ENCODE data around the gene LAMA4. TPM values are rescaled to one million over a fixed set of nuclear protein-coding genes. Genes with fewer than 3 reads are reported as not detected.

The LAMA4 gene
- total and polyA plus RNA-seq, 4 donors, result 2.1 to 6.0 (median 3.5) TPM

GRCh38 chr6:112231164-112231563, 23.2 kb downstream of the LAMA4 start:
- H3K27ac ChIP-seq (ENCODE audit: low read depth in 1 of 2, low read length in 2 of 2), result no peak overlapping the region
- H3K9ac ChIP-seq (ENCODE audit: low read depth in 1 of 2, low read length in 2 of 2), result no peak overlapping the region
- no peaks in the 10 kb centered on the region for H3K36me3 ChIP-seq (ENCODE audit: control insufficient read depth in 4 of 4, insufficient read depth in 3 of 4, low read depth in 1 of 4, low read length in 3 of 4)
- H3K4me3 ChIP-seq (ENCODE audit: low read depth in 1 of 3, low read length in 3 of 3), result no peak overlapping the region
- H3K27me3 ChIP-seq (ENCODE audit: control insufficient read depth in 4 of 4, insufficient read depth in 4 of 4, low read length in 3 of 4), result no peaks in the 10 kb centered on the region
- WGBS, result 84% methylated on average over 1 of the region's 1 CpG
- H3K9me3 ChIP-seq (ENCODE audit: control insufficient read depth in 4 of 4, low read length in 3 of 4), result no peaks in the 10 kb centered on the region
- DNase-seq (ENCODE audit: low spot score), result no peak
- TF ChIP-seq REST (IDR thresholded peaks at IDR 0.05), result no peak
- TF ChIP-seq HNF4G (IDR thresholded peaks at IDR 0.05), result no peak
- peaks cover 0 to 15% (median 9%) of the 10 kb centered on the region in 4 donors for H3K4me1 ChIP-seq (ENCODE audit: control insufficient read depth in 4 of 4, insufficient read depth in 4 of 4, low read length in 3 of 4)

DNA sequence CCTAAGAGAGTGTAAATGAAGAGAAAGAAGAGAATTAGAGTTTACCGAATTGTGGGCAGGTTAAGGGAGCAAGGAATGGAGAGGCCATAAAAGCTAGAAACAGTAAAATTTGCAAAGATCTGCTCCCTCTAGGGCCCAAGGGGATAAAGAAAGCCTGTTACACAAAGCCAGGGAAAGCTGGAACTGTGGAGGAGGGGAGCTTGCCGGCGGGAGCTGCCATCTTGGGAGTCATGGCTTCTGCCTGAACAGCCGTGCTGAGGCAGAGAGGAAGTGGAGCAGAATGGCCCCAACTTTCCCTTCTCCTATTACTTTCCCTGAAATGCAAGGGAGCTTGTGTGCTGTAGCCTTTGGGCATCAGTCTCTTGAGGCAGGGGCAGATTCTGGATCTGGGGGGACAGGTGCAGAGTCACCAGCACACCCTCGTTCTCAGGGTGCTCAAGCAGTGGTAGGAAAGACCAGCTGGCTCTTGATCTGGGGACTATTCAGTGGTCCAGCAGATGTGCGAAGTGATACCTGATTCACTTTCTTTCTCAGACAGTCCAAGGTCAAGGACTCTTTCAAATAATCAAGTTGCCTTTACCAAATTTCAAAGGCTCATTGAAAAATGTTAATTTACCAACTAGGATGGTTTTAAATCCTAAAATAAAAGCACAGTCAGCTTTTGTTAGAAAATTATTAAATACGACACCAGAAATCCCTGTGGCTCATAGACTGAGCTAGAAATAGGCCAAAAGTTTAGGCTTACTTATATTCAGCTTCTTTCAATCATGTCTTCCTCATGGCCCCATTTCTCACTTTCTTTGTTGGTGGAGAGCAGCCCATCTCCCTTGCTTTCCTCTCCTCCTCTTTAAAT, 25.7 kb downstream of the LAMA4 start:
- Histone ChIP-seq H3K9ac (ENCODE audit: low read depth in 1 of 2, low read length in 2 of 2) (no peak overlapping the region), H3K9me3 (ENCODE audit: control insufficient read depth in 4 of 4, low read length in 3 of 4) (no peaks in the 10 kb centered on the region), H3K27ac (ENCODE audit: low read depth in 1 of 2, low read length in 2 of 2) (no peak overlapping the region), H3K4me1 (ENCODE audit: control insufficient read depth in 4 of 4, insufficient read depth in 4 of 4, low read length in 3 of 4) (peaks cover 0 to 15% (median 9%) of the 10 kb centered on the region in 4 donors), H3K27me3 (ENCODE audit: control insufficient read depth in 4 of 4, insufficient read depth in 4 of 4, low read length in 3 of 4) (no peaks in the 10 kb centered on the region), H3K4me3 (ENCODE audit: low read depth in 1 of 3, low read length in 3 of 3) (no peak overlapping the region), H3K36me3 (ENCODE audit: control insufficient read depth in 4 of 4, insufficient read depth in 3 of 4, low read depth in 1 of 4, low read length in 3 of 4) (no peaks in the 10 kb centered on the region)
- DNase-seq (ENCODE audit: low spot score), result no peak
- WGBS, result 94% methylated on average over 7 of the region's 7 CpGs
- no peak for TF ChIP-seq CTCF (IDR thresholded peaks at IDR 0.05; ENCODE audit: low read depth, low read length, missing input control)

DNA sequence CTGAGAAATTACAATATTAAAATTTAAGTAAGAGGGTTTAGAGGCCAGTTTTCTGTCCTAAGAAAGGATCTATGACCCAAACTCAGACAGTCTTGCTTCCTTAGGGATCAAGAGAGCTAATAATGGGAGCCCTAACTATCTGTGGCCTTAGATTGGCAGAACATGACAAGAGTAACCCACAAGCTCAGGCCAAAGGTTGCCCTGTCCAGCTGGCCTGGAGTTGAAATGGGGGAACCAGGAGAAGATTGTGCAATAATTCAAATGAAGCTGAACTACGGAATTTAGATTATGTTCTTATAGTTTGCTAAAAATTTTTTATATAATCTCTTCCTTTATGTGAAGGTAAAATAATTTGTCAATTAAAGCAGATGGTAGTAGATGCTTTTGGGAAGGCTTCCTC, 26.4 kb downstream of the LAMA4 start:
- H3K4me3 ChIP-seq (ENCODE audit: low read depth in 1 of 3, low read length in 3 of 3), result no peak overlapping the region
- no peaks in the 10 kb centered on the region for H3K27me3 ChIP-seq (ENCODE audit: control insufficient read depth in 4 of 4, insufficient read depth in 4 of 4, low read length in 3 of 4)
- no peak overlapping the region for H3K27ac ChIP-seq (ENCODE audit: low read depth in 1 of 2, low read length in 2 of 2)
- WGBS, result 30% methylated on average over 1 of the region's 1 CpG
- H3K36me3 ChIP-seq (ENCODE audit: control insufficient read depth in 4 of 4, insufficient read depth in 3 of 4, low read depth in 1 of 4, low read length in 3 of 4), result no peaks in the 10 kb centered on the region
- TF ChIP-seq FOXA2 (IDR thresholded peaks at IDR 0.05) (no peak), GABPA (IDR thresholded peaks at IDR 0.05 in 1 of 2, conservative IDR thresholded peaks at IDR 0.05 in 1 of 2) (no peak), REST (IDR thresholded peaks at IDR 0.05) (no peak), YY1 (IDR thresholded peaks at IDR 0.05) (no peak), CTCF (IDR thresholded peaks at IDR 0.05; ENCODE audit: low read depth, low read length, missing input control) (no peak), JUND (IDR thresholded peaks at IDR 0.05) (peak in 1 of 2 donors; percentile 33), SP1 (IDR thresholded peaks at IDR 0.05) (peak; percentile 83), NR2F2 (IDR thresholded peaks at IDR 0.05) (peak; percentile 59), HNF4A (conservative IDR thresholded peaks at IDR 0.05) (peak; percentile 76 to 81), RXRA (IDR thresholded peaks at IDR 0.05) (peak; percentile 72 to 79), HNF4G (IDR thresholded peaks at IDR 0.05) (peak; percentile 46), ATF3 (IDR thresholded peaks at IDR 0.05) (no peak)
- TF ChIP-seq, protein P1, sequence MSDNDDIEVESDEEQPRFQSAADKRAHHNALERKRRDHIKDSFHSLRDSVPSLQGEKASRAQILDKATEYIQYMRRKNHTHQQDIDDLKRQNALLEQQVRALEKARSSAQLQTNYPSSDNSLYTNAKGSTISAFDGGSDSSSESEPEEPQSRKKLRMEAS (IDR thresholded peaks at IDR 0.05), result no peak
- H3K4me1 ChIP-seq (ENCODE audit: control insufficient read depth in 4 of 4, insufficient read depth in 4 of 4, low read length in 3 of 4), result peaks cover 0 to 14% (median 6%) of the 10 kb centered on the region in 4 donors
- no peak for DNase-seq (ENCODE audit: low spot score)
- H3K9me3 ChIP-seq (ENCODE audit: control insufficient read depth in 4 of 4, low read length in 3 of 4), result no peaks in the 10 kb centered on the region
- H3K9ac ChIP-seq (ENCODE audit: low read depth in 1 of 2, low read length in 2 of 2), result no peak overlapping the region

All from liver (tissue), 9 donors.